HepG2 (cell line): ENCODE measurements around the gene LCN12. TPM values are rescaled to one million over a fixed set of nuclear protein-coding genes. Genes with fewer than 3 reads are reported as not detected.

Source experiments
- CREB1 ChIP-seq, 2 experiments: fragments of 450-650 bp in 1 of 2; IDR thresholded peaks; 2 replicates each; pipeline ENCODE4 v1.6.1; 2016 to 2017; ENCODE audit warnings: control low read depth in 1 of 2, mild to moderate bottlenecking in 1 of 2, missing compliant biosample characterization in 1 of 2, missing genetic modification characterization in 1 of 2
- HMGA1 ChIP-seq: sonication (generic); formaldehyde crosslinking; conservative IDR thresholded peaks from 2 replicates; pipeline ENCODE4 v1.4.0; 2020; ENCODE audit warnings: missing genetic modification reagents
- IRX3 ChIP-seq: sonication (generic); formaldehyde crosslinking; IDR thresholded peaks from 2 replicates; pipeline ENCODE4 v1.8.1; 2023; ENCODE audit warnings: mild to moderate bottlenecking, low read depth, missing genetic modification reagents, borderline replicate concordance
- ZBTB38 ChIP-seq: sonication (generic); formaldehyde crosslinking; IDR thresholded peaks from 2 replicates; pipeline ENCODE4 v1.5.1; 2020; ENCODE audit warnings: mild to moderate bottlenecking, missing genetic modification reagents
- polyA plus RNA-seq, 8 experiments: library from polyadenylated mRNA; depleted of rRNA in 3 of 8; stranded (reverse) in 7 of 8; unstranded in 1 of 8; fragments of >200 nt; fragmentation: Illumina TruSeq in 4 of 8; extraction: Trizol in 4 of 8; gene quantifications; 2 replicates each; pipeline versions ENCODE4 v1.2.1 to v1.2.3, GENCODE V29; 2011 to 2016; ENCODE audit warnings: low read depth in 4 of 8, missing spikeins in 1 of 8, mixed read lengths in 1 of 8; ENCODE audit not compliant: insufficient read depth in 1 of 8
- total RNA-seq, 5 experiments: library from RNA; depleted of rRNA; stranded (reverse); fragments of >200 nt; fragmentation: Illumina TruSeq; extraction: Trizol; gene quantifications; 2 replicates each; pipeline ENCODE4 v1.2.3, GENCODE V29; 2016; ENCODE audit warnings: low read depth in 1 of 5
- TF ChIP-seq, protein P1 (sequence below): sonication (generic); formaldehyde crosslinking; IDR thresholded peaks from 2 replicates; pipeline ENCODE4 v1.5.0; 2020; ENCODE audit warnings: mild to moderate bottlenecking, missing genetic modification reagents, borderline replicate concordance
- TF ChIP-seq, protein P2 (sequence below), 2 experiments: IDR thresholded peaks; 2 replicates each; pipeline ENCODE4 v1.6.1; 2011 to 2012; ENCODE audit warnings: low read length in 2 of 2, borderline replicate concordance in 1 of 2, low read depth in 1 of 2, mild to moderate bottlenecking in 1 of 2, moderate library complexity in 1 of 2
- TF ChIP-seq, protein P3 (sequence below): sonication (generic); formaldehyde crosslinking; conservative IDR thresholded peaks from 2 replicates; pipeline ENCODE4 v1.4.0; 2020; ENCODE audit warnings: missing genetic modification reagents

Gene LCN12
- total and polyA plus RNA-seq, 2 of the 13 experiments (the other 11 are each of a cell fraction or from before 2014, with no cell fraction given), result 3.4 to 6.9 TPM

- TF ChIP-seq, protein P1, sequence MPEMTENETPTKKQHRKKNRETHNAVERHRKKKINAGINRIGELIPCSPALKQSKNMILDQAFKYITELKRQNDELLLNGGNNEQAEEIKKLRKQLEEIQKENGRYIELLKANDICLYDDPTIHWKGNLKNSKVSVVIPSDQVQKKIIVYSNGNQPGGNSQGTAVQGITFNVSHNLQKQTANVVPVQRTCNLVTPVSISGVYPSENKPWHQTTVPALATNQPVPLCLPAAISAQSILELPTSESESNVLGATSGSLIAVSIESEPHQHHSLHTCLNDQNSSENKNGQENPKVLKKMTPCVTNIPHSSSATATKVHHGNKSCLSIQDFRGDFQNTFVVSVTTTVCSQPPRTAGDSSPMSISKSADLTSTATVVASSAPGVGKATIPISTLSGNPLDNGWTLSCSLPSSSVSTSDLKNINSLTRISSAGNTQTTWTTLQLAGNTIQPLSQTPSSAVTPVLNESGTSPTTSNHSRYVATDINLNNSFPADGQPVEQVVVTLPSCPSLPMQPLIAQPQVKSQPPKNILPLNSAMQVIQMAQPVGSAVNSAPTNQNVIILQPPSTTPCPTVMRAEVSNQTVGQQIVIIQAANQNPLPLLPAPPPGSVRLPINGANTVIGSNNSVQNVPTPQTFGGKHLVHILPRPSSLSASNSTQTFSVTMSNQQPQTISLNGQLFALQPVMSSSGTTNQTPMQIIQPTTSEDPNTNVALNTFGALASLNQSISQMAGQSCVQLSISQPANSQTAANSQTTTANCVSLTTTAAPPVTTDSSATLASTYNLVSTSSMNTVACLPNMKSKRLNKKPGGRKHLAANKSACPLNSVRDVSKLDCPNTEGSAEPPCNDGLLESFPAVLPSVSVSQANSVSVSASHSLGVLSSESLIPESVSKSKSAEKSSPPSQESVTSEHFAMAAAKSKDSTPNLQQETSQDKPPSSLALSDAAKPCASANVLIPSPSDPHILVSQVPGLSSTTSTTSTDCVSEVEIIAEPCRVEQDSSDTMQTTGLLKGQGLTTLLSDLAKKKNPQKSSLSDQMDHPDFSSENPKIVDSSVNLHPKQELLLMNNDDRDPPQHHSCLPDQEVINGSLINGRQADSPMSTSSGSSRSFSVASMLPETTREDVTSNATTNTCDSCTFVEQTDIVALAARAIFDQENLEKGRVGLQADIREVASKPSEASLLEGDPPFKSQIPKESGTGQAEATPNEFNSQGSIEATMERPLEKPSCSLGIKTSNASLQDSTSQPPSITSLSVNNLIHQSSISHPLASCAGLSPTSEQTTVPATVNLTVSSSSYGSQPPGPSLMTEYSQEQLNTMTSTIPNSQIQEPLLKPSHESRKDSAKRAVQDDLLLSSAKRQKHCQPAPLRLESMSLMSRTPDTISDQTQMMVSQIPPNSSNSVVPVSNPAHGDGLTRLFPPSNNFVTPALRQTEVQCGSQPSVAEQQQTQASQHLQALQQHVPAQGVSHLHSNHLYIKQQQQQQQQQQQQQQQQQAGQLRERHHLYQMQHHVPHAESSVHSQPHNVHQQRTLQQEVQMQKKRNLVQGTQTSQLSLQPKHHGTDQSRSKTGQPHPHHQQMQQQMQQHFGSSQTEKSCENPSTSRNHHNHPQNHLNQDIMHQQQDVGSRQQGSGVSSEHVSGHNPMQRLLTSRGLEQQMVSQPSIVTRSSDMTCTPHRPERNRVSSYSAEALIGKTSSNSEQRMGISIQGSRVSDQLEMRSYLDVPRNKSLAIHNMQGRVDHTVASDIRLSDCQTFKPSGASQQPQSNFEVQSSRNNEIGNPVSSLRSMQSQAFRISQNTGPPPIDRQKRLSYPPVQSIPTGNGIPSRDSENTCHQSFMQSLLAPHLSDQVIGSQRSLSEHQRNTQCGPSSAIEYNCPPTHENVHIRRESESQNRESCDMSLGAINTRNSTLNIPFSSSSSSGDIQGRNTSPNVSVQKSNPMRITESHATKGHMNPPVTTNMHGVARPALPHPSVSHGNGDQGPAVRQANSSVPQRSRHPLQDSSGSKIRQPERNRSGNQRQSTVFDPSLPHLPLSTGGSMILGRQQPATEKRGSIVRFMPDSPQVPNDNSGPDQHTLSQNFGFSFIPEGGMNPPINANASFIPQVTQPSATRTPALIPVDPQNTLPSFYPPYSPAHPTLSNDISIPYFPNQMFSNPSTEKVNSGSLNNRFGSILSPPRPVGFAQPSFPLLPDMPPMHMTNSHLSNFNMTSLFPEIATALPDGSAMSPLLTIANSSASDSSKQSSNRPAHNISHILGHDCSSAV, result no peak
- TF ChIP-seq CREB1 (IDR thresholded peaks at IDR 0.05) (no peak), CREB1 (CRISPR knock-in tag; IDR thresholded peaks at IDR 0.05) (no peak), HMGA1 (no peak), ZBTB38 (CRISPR knock-in tag) (peak; percentile 95), IRX3 (CRISPR knock-in tag) (no peak)
- TF ChIP-seq, protein P2, sequence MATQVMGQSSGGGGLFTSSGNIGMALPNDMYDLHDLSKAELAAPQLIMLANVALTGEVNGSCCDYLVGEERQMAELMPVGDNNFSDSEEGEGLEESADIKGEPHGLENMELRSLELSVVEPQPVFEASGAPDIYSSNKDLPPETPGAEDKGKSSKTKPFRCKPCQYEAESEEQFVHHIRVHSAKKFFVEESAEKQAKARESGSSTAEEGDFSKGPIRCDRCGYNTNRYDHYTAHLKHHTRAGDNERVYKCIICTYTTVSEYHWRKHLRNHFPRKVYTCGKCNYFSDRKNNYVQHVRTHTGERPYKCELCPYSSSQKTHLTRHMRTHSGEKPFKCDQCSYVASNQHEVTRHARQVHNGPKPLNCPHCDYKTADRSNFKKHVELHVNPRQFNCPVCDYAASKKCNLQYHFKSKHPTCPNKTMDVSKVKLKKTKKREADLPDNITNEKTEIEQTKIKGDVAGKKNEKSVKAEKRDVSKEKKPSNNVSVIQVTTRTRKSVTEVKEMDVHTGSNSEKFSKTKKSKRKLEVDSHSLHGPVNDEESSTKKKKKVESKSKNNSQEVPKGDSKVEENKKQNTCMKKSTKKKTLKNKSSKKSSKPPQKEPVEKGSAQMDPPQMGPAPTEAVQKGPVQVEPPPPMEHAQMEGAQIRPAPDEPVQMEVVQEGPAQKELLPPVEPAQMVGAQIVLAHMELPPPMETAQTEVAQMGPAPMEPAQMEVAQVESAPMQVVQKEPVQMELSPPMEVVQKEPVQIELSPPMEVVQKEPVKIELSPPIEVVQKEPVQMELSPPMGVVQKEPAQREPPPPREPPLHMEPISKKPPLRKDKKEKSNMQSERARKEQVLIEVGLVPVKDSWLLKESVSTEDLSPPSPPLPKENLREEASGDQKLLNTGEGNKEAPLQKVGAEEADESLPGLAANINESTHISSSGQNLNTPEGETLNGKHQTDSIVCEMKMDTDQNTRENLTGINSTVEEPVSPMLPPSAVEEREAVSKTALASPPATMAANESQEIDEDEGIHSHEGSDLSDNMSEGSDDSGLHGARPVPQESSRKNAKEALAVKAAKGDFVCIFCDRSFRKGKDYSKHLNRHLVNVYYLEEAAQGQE (IDR thresholded peaks at IDR 0.05; ENCODE audit: borderline replicate concordance in 1 of 2, low read depth in 1 of 2, low read length in 2 of 2), result no peak
- TF ChIP-seq, protein P3, sequence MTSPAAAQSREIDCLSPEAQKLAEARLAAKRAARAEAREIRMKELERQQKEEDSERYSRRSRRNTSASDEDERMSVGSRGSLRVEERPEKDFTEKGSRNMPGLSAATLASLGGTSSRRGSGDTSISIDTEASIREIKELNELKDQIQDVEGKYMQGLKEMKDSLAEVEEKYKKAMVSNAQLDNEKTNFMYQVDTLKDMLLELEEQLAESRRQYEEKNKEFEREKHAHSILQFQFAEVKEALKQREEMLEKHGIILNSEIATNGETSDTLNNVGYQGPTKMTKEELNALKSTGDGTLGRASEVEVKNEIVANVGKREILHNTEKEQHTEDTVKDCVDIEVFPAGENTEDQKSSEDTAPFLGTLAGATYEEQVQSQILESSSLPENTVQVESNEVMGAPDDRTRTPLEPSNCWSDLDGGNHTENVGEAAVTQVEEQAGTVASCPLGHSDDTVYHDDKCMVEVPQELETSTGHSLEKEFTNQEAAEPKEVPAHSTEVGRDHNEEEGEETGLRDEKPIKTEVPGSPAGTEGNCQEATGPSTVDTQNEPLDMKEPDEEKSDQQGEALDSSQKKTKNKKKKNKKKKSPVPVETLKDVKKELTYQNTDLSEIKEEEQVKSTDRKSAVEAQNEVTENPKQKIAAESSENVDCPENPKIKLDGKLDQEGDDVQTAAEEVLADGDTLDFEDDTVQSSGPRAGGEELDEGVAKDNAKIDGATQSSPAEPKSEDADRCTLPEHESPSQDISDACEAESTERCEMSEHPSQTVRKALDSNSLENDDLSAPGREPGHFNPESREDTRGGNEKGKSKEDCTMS (CRISPR knock-in tag), result no peak
- TF ChIP-seq, all 625 proteins: peak for 5
These were observed 9.8 kb upstream of the LCN12 start (continued) for GRCh38 chr9:136942112-136942880.
